A673 (cell line): ENCODE measurements around the gene SYT17.

ENCODE experiments used
- CTCF ChIP-seq: fragments of 300-800, 200-600 bp; sonication (generic); conservative IDR thresholded peaks from 2 replicates; pipeline ENCODE4 v1.5.1; 2017; ENCODE audit warnings: low read depth, mild to moderate bottlenecking, antibody characterized with exemption, low read length, moderate library complexity, mixed read lengths
- EZH2 ChIP-seq: fragments of 200-600 bp; sonication (generic); IDR thresholded peaks from 2 replicates; pipeline ENCODE4 v1.6.1; 2017; ENCODE audit warnings: borderline replicate concordance, low read depth, mild to moderate bottlenecking, mixed read lengths, antibody characterized with exemption, low read length; ENCODE audit not compliant: poor library complexity, severe bottlenecking

- TF ChIP-seq CTCF: no peak
- TF ChIP-seq EZH2: no peak
Measured at GRCh38 chr16:19153876-19154275, 14.2 kb upstream of the SYT17 start.
